ENCODE results near the gene PHACTR1.

PHACTR1 gene

GRCh38 chr6:13305288-13305687 lies 588.7 kb downstream of the PHACTR1 start:
- Histone ChIP-seq H3K27ac (ENCODE audit: low read length) (peak overlapping the region; percentile 91), H3K4me3 (ENCODE audit: low read length) (peak overlapping the region; percentile 39), H3K4me2 (ENCODE audit: low read length) (peak overlapping the region; percentile 92), H3K27me3 (ENCODE audit: low read depth, low read length) (no peaks in the 10 kb centered on the region), H3K4me1 (ENCODE audit: low read length) (peaks cover 84% of the 10 kb centered on the region), H3K36me3 (replicated peaks; ENCODE audit: low read depth, low read length) (peaks cover 13% of the 10 kb centered on the region), H2AFZ (ENCODE audit: low read depth, low read length) (no peak overlapping the region), H4K20me1 (ENCODE audit: insufficient read depth, low read length) (no peaks in the 10 kb centered on the region), H3K79me2 (ENCODE audit: low read length) (no peaks in the 10 kb centered on the region), H3K9me3 (ENCODE audit: insufficient read depth, low read length) (no peaks in the 10 kb centered on the region), H3K9ac (ENCODE audit: low read length) (0 out of 2 replicates have a peak overlapping the region, but pooled peaks have one; percentile 11)
- no peak for TF ChIP-seq EZH2phosphoT487 (IDR thresholded peaks at IDR 0.05; ENCODE audit: low read depth)
- TF ChIP-seq, protein P1, sequence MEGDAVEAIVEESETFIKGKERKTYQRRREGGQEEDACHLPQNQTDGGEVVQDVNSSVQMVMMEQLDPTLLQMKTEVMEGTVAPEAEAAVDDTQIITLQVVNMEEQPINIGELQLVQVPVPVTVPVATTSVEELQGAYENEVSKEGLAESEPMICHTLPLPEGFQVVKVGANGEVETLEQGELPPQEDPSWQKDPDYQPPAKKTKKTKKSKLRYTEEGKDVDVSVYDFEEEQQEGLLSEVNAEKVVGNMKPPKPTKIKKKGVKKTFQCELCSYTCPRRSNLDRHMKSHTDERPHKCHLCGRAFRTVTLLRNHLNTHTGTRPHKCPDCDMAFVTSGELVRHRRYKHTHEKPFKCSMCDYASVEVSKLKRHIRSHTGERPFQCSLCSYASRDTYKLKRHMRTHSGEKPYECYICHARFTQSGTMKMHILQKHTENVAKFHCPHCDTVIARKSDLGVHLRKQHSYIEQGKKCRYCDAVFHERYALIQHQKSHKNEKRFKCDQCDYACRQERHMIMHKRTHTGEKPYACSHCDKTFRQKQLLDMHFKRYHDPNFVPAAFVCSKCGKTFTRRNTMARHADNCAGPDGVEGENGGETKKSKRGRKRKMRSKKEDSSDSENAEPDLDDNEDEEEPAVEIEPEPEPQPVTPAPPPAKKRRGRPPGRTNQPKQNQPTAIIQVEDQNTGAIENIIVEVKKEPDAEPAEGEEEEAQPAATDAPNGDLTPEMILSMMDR (IDR thresholded peaks at IDR 0.05; ENCODE audit: low read depth, low read length) = no peak

DNA sequence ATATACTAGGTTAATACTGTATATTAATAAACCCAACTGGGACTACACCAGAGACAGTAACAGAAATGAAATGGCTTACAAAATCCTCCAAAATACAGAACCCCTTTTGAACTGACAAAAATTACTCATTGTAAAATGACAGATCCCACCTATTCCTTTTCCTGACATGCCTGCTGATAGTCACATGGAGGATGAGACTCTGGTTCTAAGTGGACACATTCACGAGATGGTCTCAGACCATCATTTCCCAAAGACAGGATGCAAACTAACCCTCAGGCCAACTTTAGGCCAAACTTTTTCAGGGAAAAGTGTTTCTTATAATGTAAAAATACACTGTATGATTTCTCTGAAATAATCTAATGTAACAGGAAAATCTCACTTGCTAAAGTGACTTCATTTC lies 589.2 kb downstream of the PHACTR1 start:
- no peak overlapping the region for H3K9ac ChIP-seq (ENCODE audit: low read length)
- peaks cover 13% of the 10 kb centered on the region for H3K36me3 ChIP-seq (replicated peaks; ENCODE audit: low read depth, low read length)
- no peaks in the 10 kb centered on the region for H3K27me3 ChIP-seq (ENCODE audit: low read depth, low read length)
- TF ChIP-seq EZH2phosphoT487 (IDR thresholded peaks at IDR 0.05; ENCODE audit: low read depth) = no peak
- TF ChIP-seq, protein P1 (IDR thresholded peaks at IDR 0.05; ENCODE audit: low read depth, low read length) = no peak
- peaks cover 79% of the 10 kb centered on the region for H3K4me1 ChIP-seq (ENCODE audit: low read length)
- no peak overlapping the region for H3K27ac ChIP-seq (ENCODE audit: low read length)
- H3K4me3 ChIP-seq (ENCODE audit: low read length) = no peak overlapping the region
- no peaks in the 10 kb centered on the region for H3K79me2 ChIP-seq (ENCODE audit: low read length)
- H3K9me3 ChIP-seq (ENCODE audit: insufficient read depth, low read length) = no peaks in the 10 kb centered on the region
- H2AFZ ChIP-seq (ENCODE audit: low read depth, low read length) = no peak overlapping the region
- H4K20me1 ChIP-seq (ENCODE audit: insufficient read depth, low read length) = no peaks in the 10 kb centered on the region
- H3K4me2 ChIP-seq (ENCODE audit: low read length) = peak overlapping the region; percentile 92

DNA sequence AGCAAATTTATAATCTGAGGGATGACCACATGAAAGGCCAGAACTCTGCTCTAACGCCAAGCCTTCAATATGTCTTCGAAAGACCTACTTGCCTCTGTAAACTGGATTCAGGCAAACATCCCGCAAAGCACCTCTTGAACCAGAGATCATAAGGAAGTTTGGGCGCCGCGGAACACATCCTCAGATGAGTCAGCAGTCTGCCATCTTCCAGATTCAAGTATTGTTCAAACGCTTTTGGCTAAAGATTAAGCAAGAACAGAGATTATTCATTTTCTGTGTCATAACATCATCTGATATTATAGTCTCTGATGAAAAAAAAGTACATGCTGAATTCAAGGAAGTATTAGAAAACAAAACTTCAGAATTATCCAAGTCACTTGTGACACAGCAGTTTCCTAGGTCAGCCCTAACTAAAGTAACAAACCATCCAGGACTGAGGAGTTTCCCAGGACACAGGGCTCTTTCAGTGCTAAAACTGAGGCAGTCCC lies 591.0 kb downstream of the PHACTR1 start:
- H3K27me3 ChIP-seq (ENCODE audit: low read depth, low read length) = no peaks in the 10 kb centered on the region
- TF ChIP-seq EZH2phosphoT487 (IDR thresholded peaks at IDR 0.05; ENCODE audit: low read depth) = no peak
- TF ChIP-seq, protein P1 (IDR thresholded peaks at IDR 0.05; ENCODE audit: low read depth, low read length) = no peak
- peak overlapping the region; percentile 65 for H3K4me2 ChIP-seq (ENCODE audit: low read length)
- no peaks in the 10 kb centered on the region for H4K20me1 ChIP-seq (ENCODE audit: insufficient read depth, low read length)
- H3K9ac ChIP-seq (ENCODE audit: low read length) = peak overlapping the region; percentile 60; the same call in 1 of the 2 replicates
- no peak overlapping the region for H2AFZ ChIP-seq (ENCODE audit: low read depth, low read length)
- H3K79me2 ChIP-seq (ENCODE audit: low read length) = no peaks in the 10 kb centered on the region
- H3K27ac ChIP-seq (ENCODE audit: low read length) = peak overlapping the region; percentile 82
- peak overlapping the region; percentile 29 for H3K4me3 ChIP-seq (ENCODE audit: low read length)
- no peaks in the 10 kb centered on the region for H3K9me3 ChIP-seq (ENCODE audit: insufficient read depth, low read length)
- H3K36me3 ChIP-seq (replicated peaks; ENCODE audit: low read depth, low read length) = peaks cover 7% of the 10 kb centered on the region
- peaks cover 73% of the 10 kb centered on the region for H3K4me1 ChIP-seq (ENCODE audit: low read length)

DNA sequence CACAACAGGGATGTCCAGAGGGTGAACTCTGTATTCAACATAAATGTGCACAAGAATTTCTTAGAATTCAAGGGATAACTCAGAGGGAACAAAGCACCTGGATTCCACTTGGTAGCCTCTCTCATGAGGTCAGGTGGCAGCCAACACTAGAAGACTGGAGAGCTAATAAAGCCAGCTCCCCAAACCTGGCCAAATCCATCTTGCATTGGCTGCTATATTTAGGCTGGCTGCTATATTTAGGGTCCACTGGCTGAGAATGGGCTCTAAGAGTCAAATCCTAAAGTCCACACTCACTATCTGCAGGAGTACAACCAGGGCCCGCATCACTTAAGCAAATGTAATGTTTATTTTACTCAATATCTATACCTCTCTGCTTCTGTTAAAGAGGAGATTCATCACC lies 591.8 kb downstream of the PHACTR1 start:
- Histone ChIP-seq H3K9ac (ENCODE audit: low read length) (no peak overlapping the region), H3K4me1 (ENCODE audit: low read length) (peaks cover 65% of the 10 kb centered on the region)
- TF ChIP-seq, protein P1 (IDR thresholded peaks at IDR 0.05; ENCODE audit: low read depth, low read length) = no peak
- no peak for TF ChIP-seq EZH2phosphoT487 (IDR thresholded peaks at IDR 0.05; ENCODE audit: low read depth)

More for the DNA sequence above, 591.8 kb downstream of the PHACTR1 start:
- no peak overlapping the region for H3K4me3 ChIP-seq (ENCODE audit: low read length)
- no peaks in the 10 kb centered on the region for H3K9me3 ChIP-seq (ENCODE audit: insufficient read depth, low read length)
- peaks cover 7% of the 10 kb centered on the region for H3K36me3 ChIP-seq (replicated peaks; ENCODE audit: low read depth, low read length)
- no peaks in the 10 kb centered on the region for H3K27me3 ChIP-seq (ENCODE audit: low read depth, low read length)
- H4K20me1 ChIP-seq (ENCODE audit: insufficient read depth, low read length) = no peaks in the 10 kb centered on the region
- H2AFZ ChIP-seq (ENCODE audit: low read depth, low read length) = no peak overlapping the region
- peak overlapping the region; percentile 65; the same call in 1 of the 2 replicates for H3K4me2 ChIP-seq (ENCODE audit: low read length)
- H3K79me2 ChIP-seq (ENCODE audit: low read length) = no peaks in the 10 kb centered on the region
- H3K27ac ChIP-seq (ENCODE audit: low read length) = peak overlapping the region; percentile 82

All from OCI-LY3 (cell line).